HL-60 (cell line): Measurements from ENCODE around the gene SUN3.

Experiments used
- CTCF ChIP-seq: IDR thresholded peaks from one replicate; pipeline ENCODE4 v1.5.1; 2011; ENCODE audit warnings: low read length, control low read depth, inconsistent platforms; ENCODE audit not compliant: insufficient read depth
- REST ChIP-seq: IDR thresholded peaks from 2 replicates; pipeline ENCODE4 v1.6.1; 2012; ENCODE audit warnings: low read depth; ENCODE audit not compliant: insufficient replicate concordance

- TF ChIP-seq CTCF: no peak
- no peak for TF ChIP-seq REST
Measured at GRCh38 chr7:47991270-47991669, 37.6 kb downstream of the SUN3 start.
